HepG2 (cell line): ENCODE data around the gene RRP36. TPM values are rescaled to one million over a fixed set of nuclear protein-coding genes. Genes with fewer than 3 reads are reported as not detected.

Experiments
- AKNA ChIP-seq: sonication (generic); formaldehyde crosslinking; IDR thresholded peaks from 2 replicates; pipeline ENCODE4 v1.4.0; 2020; ENCODE audit warnings: missing genetic modification reagents, borderline replicate concordance
- ATF2 ChIP-seq: sonication (generic); formaldehyde crosslinking; IDR thresholded peaks from 2 replicates; pipeline ENCODE4 v1.4.0; 2020; ENCODE audit warnings: missing genetic modification reagents
- GFI1 ChIP-seq: sonication (generic); formaldehyde crosslinking; IDR thresholded peaks from 2 replicates; pipeline ENCODE4 v1.5.0; 2020; ENCODE audit warnings: missing genetic modification reagents, mild to moderate bottlenecking, borderline replicate concordance
- HIVEP1 ChIP-seq: sonication (generic); formaldehyde crosslinking; IDR thresholded peaks from 2 replicates; pipeline ENCODE4 v1.4.0; 2020; ENCODE audit warnings: mild to moderate bottlenecking, missing genetic modification reagents
- MAF1 ChIP-seq: sonication (generic); formaldehyde crosslinking; IDR thresholded peaks from 2 replicates; pipeline ENCODE4 v1.5.0; 2020; ENCODE audit warnings: missing genetic modification reagents, borderline replicate concordance
- MNT ChIP-seq: fragments of 450-650 bp; IDR thresholded peaks from 2 replicates; pipeline ENCODE4 v1.6.1; 2016
- NFKBIZ ChIP-seq: IDR thresholded peaks from 2 replicates; pipeline ENCODE4 v1.6.1; 2018; ENCODE audit warnings: missing genetic modification reagents, missing compliant biosample characterization
- NR2F2 ChIP-seq: IDR thresholded peaks from 2 replicates; pipeline ENCODE4 v1.6.1; 2012; ENCODE audit warnings: low read depth, inconsistent platforms, borderline replicate concordance
- SOX6 ChIP-seq, 2 experiments: fragments of 450-650 bp in 1 of 2; sonication (generic) in 1 of 2; formaldehyde crosslinking in 1 of 2; IDR thresholded peaks; 2 replicates each; pipeline versions ENCODE4 v1.4.0 to v1.6.1; 2017 to 2020; ENCODE audit warnings: antibody characterized with exemption in 1 of 2, mild to moderate bottlenecking in 1 of 2, missing genetic modification reagents in 1 of 2
- SRF ChIP-seq: IDR thresholded peaks from 2 replicates; pipeline ENCODE4 v1.6.1; 2011; ENCODE audit warnings: mild to moderate bottlenecking, low read depth, low read length, moderate library complexity
- SRY ChIP-seq: sonication (generic); formaldehyde crosslinking; IDR thresholded peaks from 2 replicates; pipeline ENCODE4 v1.8.0; 2022; ENCODE audit warnings: mild to moderate bottlenecking, missing genetic modification reagents
- WIZ ChIP-seq: sonication (generic); formaldehyde crosslinking; IDR thresholded peaks from 2 replicates; pipeline ENCODE4 v1.5.1; 2020; ENCODE audit warnings: mild to moderate bottlenecking, missing genetic modification reagents
- ZBTB1 ChIP-seq: sonication (generic); formaldehyde crosslinking; IDR thresholded peaks from 2 replicates; pipeline ENCODE4 v1.4.0; 2020; ENCODE audit warnings: missing genetic modification reagents, borderline replicate concordance
- ZNF18 ChIP-seq: sonication (generic); formaldehyde crosslinking; IDR thresholded peaks from 2 replicates; pipeline ENCODE4 v1.8.0; 2022; ENCODE audit warnings: mild to moderate bottlenecking, missing genetic modification reagents; ENCODE audit not compliant: insufficient replicate concordance
- ZNF329 ChIP-seq: sonication (generic); formaldehyde crosslinking; IDR thresholded peaks from 2 replicates; pipeline ENCODE4 v1.9.0; 2021; ENCODE audit warnings: low read depth, mild to moderate bottlenecking, missing genetic modification reagents
- ZNF607 ChIP-seq: sonication (generic); formaldehyde crosslinking; IDR thresholded peaks from 2 replicates; pipeline ENCODE4 v1.5.1; 2020; ENCODE audit warnings: missing genetic modification reagents, mild to moderate bottlenecking, borderline replicate concordance
- ZNF766 ChIP-seq: sonication (generic); formaldehyde crosslinking; IDR thresholded peaks from 2 replicates; pipeline ENCODE4 v1.5.0; 2020; ENCODE audit warnings: missing genetic modification reagents, borderline replicate concordance
- ZNF816 ChIP-seq: sonication (generic); formaldehyde crosslinking; IDR thresholded peaks from 2 replicates; pipeline ENCODE4 v1.8.0; 2022; ENCODE audit warnings: missing genetic modification reagents, mild to moderate bottlenecking, borderline replicate concordance
- ZZZ3 ChIP-seq: sonication (generic); formaldehyde crosslinking; IDR thresholded peaks from 2 replicates; pipeline ENCODE4 v1.4.0; 2020; ENCODE audit warnings: missing genetic modification reagents, mild to moderate bottlenecking, borderline replicate concordance
- polyA plus RNA-seq, 8 experiments: library from polyadenylated mRNA; depleted of rRNA in 3 of 8; stranded (reverse) in 7 of 8; unstranded in 1 of 8; fragments of >200 nt; fragmentation: Illumina TruSeq in 4 of 8; extraction: Trizol in 4 of 8; gene quantifications; 2 replicates each; pipeline versions ENCODE4 v1.2.1 to v1.2.3, GENCODE V29; 2011 to 2016; ENCODE audit warnings: low read depth in 4 of 8, missing spikeins in 1 of 8, mixed read lengths in 1 of 8; ENCODE audit not compliant: insufficient read depth in 1 of 8
- total RNA-seq, 5 experiments: library from RNA; depleted of rRNA; stranded (reverse); fragments of >200 nt; fragmentation: Illumina TruSeq; extraction: Trizol; gene quantifications; 2 replicates each; pipeline ENCODE4 v1.2.3, GENCODE V29; 2016; ENCODE audit warnings: low read depth in 1 of 5

The RRP36 gene
- total and polyA plus RNA-seq, 2 of the 13 experiments (the other 11 are each of a cell fraction or from before 2014, with no cell fraction given) = 29.5 to 144 TPM

- TF ChIP-seq AKNA (CRISPR knock-in tag) = no peak
- TF ChIP-seq MNT = no peak
- 0 out of 2 replicates have a peak, but pooled peaks have one; percentile 32 for TF ChIP-seq ZZZ3
- peak; percentile 74 for TF ChIP-seq ATF2 (CRISPR knock-in tag)
- no peak for TF ChIP-seq SRF
- TF ChIP-seq ZNF607 (CRISPR knock-in tag) = peak; percentile 68; the same call in 1 of the 2 replicates
- TF ChIP-seq ZBTB1 (CRISPR knock-in tag) = no peak
- TF ChIP-seq WIZ (CRISPR knock-in tag) = no peak
- TF ChIP-seq SOX6 (IDR thresholded peaks at IDR 0.05) = no peak
- peak; percentile 66; the same call in 1 of the 2 replicates for TF ChIP-seq SOX6 (CRISPR knock-in tag; IDR thresholded peaks at IDR 0.05)
- peak; percentile 80; the same call in 1 of the 2 replicates for TF ChIP-seq ZNF766 (CRISPR knock-in tag)
- TF ChIP-seq MAF1 (CRISPR knock-in tag) = 0 out of 2 replicates have a peak, but pooled peaks have one; percentile 38
- TF ChIP-seq NR2F2 = no peak
- peak; percentile 35; the same call in 1 of the 2 replicates for TF ChIP-seq ZNF816 (CRISPR knock-in tag)
- TF ChIP-seq ZNF329 (CRISPR knock-in tag) = no peak
- TF ChIP-seq ZNF18 = no peak
- TF ChIP-seq NFKBIZ (CRISPR knock-in tag) = no peak
- no peak for TF ChIP-seq GFI1
- TF ChIP-seq SRY (CRISPR knock-in tag) = peak; percentile 68
- peak; percentile 92; the same call in 1 of the 2 replicates for TF ChIP-seq HIVEP1 (CRISPR knock-in tag)
These were observed at the start of gene RRP36 (continued) for GRCh38 chr6:43021270-43022047.
